HG03095 (cell line): ENCODE results near the gene E2F4.
A peak's percentile ranks its signal among the peaks of the same experiment; 100 is the strongest.

ENCODE experiments used
- ATAC-seq: cut with Tn5 transposase; IDR thresholded peaks from one replicate; pipeline ENCODE4 v1.9.1; 2021; ENCODE audit warnings: moderate library complexity; ENCODE audit not compliant: unreplicated experiment

Gene E2F4

DNA sequence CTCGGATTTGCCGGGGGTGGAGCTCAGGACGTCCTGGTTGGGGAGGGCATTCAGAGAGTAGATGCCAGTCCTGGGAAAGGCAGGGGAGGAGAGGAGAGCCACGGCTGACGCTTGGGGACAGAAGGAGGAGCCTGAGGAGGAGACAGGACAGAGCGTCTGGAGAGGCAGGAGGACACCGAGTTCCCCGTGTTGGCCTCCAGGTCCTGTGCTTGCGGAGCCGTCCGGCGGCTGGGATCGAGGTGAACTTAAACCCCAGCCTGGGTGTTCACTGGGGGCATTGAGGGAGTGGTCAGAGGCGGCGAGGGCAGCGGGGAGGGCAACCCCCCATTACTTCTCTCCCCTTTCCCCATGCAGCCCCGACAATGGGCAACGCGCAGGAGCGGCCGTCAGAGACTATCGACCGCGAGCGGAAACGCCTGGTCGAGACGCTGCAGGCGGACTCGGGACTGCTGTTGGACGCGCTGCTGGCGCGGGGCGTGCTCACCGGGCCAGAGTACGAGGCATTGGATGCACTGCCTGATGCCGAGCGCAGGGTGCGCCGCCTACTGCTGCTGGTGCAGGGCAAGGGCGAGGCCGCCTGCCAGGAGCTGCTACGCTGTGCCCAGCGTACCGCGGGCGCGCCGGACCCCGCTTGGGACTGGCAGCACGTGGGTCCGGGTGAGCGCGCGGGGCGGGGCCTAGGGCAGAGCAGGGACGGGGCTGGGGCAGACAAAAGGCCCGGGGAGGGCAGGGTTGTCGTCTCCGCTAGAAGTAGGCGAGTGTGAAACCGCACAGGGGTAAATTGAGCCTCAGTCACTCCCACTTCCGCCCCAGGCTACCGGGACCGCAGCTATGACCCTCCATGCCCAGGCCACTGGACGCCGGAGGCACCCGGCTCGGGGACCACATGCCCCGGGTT lies 17.9 kb upstream of the E2F4 start:
- ATAC-seq, result peak; percentile 33

DNA sequence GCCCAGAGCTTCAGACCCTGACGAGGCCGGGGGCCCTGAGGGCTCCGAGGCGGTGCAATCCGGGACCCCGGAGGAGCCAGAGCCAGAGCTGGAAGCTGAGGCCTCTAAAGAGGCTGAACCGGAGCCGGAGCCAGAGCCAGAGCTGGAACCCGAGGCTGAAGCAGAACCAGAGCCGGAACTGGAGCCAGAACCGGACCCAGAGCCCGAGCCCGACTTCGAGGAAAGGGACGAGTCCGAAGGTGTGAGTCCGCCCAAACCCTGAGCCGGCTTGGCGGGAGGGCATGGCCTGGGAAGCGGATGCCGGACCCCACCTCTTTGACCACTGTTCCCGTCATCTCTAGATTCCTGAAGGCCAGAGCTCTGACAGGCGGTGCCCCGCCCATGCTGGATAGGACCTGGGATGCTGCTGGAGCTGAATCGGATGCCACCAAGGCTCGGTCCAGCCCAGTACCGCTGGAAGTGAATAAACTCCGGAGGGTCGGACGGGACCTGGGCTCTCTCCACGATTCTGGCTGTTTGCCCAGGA lies 17.2 kb upstream of the E2F4 start:
- no peak for ATAC-seq

DNA sequence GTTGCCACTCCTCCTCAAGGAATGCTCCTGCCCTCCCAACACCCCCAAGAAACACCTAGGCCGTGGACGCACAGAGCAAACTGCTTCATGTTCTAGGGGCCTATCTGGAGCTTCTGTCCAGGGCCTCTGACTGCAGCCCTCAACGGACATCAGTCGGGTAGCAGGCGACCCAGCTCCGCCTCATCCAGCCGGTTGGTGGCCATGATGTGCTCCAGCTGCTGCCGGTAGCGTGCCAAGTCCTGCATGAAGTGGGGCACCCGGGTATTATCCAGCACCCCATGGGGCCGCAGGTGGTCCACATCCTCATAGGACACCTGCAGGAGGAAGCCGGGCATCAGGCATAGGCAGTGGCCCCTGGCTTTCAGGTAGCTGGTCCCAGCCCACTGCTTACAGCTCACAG lies 15.3 kb upstream of the E2F4 start:
- ATAC-seq, result no peak

DNA sequence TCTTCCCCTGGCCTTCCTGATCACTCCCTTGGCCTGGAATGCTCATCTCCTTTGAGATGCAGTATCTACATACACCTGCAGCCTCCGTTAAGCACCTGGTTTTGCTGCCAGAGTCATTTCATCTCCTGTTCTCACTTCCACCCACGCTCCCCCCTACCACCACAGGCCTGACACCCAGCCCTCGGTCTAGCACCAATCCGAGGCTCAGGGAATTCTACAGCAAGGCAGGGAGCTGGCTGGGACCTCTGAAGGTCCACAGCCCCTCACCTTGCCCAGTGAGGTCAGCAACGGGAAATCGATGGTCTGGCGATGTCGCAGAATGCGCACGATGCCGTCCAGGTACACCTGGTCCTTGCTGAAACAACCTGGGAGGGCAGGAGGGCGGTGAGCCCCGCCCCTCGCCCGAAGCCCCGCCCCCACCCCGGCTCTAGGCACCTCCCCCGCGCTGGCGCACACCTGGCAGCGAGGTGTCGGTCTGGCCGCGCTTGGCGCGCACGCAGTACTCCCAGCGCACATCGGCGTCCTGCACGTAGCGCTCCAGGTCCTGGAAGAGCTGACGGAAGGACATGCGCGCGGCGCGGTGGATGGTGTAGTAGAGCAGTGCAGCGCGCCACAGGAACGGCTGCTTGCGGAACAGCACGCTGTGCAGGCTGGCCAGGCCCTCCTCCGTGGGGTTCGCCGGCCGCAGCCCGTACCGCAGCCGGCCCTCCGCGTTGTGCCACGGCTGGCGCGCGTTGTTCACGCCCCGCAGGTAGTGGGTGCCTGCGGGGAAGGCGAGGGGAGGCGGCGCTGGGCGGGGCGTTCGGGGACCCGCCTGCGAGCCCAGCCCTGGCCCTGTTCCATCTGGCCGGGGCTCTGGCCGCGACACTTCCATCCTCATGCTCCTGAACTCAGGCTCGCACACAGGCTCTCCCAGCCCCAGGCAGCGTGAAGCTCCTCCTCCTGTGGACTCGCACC lies 13.9 kb upstream of the E2F4 start:
- no peak for ATAC-seq

DNA sequence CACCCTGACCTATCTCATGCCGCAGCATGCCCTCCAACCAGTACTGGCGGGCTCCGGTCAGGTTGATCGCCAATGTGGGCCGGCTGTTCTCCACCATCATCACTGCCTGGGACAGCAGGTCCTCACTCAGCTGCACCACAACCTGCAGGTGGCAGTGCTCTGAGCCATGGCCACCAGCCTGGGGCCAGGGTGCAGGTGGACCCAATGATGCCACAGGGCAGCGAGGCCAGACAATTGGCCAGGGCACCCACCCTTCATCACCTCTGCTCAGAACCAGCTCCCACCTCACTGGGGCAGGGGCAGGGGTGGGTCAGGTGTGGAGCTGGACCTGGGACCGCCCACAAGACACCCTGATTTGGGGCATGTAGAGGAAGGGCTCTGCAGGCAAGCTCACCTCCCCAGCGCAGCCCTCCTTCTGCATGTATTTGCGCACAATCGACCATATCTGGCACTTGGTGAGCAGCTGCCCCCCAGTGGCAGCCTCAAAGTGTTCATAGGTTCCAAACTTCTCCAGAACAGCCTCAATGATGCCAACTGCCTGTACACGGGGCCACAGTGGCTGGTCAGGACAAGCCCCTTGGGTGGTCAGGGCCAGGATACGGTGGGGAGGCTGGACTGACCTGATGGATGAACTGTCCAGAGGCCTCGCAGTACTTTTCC lies 12.4 kb upstream of the E2F4 start:
- ATAC-seq, result no peak

DNA sequence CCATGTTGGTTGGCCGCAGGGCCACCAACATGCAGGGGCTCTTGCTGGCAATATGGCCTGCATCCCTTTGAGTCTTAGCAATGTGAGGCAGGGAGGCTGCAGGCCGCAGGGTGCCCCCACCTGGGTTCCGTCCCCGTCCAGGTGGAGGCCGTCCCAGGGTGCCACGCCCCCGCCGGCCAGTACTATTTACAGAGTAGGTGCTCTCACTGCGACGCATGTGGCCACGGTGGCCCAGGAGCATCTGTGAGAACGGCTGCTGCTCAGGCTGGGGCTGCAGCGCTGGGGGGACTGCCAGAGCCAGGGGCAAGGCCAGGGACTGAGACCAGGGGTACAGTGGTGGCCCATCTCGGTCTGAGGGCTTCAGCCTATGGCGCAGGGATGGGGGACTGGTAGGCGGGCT lies 11.8 kb upstream of the E2F4 start:
- no peak for ATAC-seq

DNA sequence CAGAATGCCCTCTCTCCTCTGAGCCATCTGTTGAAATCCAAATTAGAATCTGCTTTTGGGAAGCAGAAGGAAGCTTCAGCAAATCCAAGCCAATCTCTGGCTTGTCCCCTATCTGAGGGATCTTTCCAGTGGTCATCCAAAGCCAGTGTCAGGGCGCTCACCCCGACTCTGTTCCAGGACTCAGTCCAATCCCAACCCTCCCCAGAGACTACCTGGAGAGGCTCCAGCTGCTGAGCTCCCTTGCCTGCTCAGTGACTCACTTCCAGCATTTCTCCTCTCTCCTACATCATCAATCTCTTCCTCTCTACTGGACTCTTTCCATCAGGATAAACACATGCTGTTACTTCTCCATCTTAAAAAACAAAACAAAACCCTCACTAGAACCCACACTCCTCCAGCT lies 10.6 kb upstream of the E2F4 start:
- ATAC-seq, result no peak

DNA sequence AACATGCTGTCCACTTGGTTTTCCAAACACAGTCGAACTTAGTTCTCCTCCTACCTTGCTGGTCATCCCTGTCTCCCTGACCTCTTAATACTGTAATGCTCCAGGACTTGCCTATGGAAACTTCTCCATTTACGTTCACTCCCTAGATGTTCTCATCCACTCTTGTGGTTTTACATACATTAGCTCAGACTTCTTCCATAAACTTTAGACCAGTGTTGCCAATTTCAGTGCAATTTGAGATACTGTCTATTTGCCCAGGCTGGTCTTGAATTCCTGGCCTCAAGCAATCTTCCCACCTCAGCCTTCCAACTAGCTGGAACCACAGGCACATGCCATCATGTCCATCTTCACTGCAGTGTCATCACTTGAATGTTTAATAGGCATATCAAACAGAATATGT lies 9.7 kb upstream of the E2F4 start:
- ATAC-seq, result no peak

DNA sequence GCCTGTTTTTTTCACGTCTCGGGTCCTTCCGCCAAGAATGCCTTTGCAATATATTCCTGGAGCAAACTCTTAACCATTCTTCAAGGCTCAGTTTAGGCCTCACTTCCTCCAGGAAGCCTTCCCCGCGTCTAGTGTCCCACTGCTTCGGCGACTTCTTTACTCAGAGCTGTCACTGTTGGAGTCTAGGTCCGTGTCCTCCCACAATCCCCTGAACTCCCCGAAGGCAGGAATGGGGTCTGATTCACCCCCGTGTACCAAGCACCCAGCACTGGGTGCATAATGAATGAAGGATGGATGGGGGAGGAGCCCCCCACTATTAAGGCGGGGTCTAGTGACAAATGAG lies 8.7 kb upstream of the E2F4 start:
- ATAC-seq, result no peak

DNA sequence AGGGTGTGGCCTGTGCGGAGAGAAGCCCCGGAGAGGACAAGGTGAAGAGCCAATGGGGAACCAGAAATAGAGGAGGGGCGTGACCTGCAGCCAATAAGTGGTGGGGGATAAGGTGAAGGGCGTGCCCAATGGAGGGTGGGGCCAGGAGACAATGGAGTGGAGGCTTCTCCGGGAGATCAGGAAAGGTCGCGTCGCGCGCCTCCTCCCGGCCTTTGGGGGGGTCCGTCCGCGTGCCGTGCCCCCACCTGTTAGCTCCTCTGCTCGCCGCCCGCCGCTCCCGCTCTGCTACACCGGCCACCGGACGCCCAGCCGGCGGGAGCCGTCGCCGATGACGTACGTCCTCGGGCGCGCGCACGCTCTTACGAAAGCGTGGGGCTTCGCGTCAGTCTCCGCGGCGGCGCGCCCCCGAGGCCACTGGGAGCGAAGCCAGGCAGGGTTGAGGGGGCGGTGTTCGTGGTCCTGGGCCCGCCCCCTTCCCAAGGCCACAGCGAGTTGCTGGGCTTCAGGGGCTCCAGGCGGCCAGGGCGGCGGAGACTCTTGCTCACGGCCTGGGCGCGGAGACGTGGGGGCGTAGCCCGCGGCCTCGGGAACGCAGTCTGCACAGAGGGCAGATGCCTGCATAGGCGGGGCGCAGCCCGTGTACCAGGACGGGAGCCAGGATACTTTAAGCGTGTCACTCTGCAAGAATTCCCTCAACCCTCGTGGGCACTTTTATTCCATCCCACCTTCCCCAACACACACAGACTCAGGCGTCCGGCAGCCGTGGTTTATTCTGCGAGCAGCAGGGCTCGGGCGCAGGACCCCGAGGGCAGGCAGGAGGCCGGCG lies 8.1 kb upstream of the E2F4 start, which contains the start of gene MATCAP1:
MATCAP1 (minus strand) TSS at position 337 of the 826 bp plus-strand sequence. CDS start 3,353 bp downstream, outside the sequence.
- ATAC-seq, result peak; percentile 89

DNA sequence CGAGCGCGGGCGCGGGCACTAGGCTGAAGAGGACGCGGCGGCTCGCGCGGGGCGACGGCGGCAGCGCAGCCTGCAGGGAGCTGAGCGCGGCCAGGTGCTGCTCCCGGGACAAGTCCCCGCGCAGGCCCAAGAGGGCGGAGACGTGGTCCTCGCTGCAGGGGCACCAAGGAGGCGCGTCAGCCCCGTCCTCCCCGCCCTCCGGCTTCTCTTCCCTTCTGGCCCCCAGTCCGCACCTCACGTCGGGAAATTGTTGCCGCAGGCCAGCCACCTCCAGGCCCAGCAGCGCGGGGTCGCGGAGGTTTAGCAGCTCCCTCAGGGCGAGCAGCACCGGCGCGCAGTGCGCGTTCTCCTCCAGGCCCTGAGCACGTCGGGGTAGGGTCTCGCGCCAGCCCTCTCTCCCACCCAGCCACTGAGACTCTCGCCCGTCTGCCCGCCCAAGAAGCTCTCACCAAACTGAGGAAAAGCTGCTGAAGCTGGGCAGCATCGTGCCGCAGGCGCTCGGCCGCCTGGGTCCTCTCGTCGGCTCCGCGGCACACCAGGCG lies 7.4 kb upstream of the E2F4 start:
- no peak for ATAC-seq

DNA sequence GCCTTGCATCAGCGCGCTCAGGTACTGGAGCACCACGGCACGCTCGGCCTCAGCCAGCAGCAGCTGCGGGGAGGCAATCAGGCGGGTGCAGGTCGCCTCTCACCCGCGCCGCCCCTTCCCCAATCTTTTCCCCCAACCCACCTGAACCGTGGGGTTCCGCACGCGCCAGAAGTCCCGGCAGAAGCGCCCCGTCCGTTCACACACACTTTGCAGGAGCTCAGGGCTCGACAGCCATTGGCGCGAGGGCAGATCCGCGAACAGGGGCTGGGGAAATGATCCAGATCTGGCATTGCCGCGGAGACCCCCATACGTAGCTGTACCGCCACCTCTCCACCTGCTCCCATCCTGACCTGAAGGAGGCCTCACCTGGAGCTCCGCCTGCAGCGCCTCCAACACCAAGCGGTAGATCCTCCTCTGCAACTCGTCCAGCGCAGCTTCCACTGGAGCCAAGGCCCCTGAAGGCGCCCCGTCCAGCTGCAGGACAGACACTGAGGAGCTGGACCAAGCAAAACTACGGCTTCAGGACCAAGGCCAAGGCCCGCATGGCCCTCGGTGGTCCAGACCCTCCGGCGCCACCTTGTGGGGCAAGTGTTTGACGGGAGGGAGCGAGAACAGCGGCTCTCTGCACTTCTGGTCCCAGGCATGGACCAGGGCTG lies 6.8 kb upstream of the E2F4 start:
- ATAC-seq, result no peak

DNA sequence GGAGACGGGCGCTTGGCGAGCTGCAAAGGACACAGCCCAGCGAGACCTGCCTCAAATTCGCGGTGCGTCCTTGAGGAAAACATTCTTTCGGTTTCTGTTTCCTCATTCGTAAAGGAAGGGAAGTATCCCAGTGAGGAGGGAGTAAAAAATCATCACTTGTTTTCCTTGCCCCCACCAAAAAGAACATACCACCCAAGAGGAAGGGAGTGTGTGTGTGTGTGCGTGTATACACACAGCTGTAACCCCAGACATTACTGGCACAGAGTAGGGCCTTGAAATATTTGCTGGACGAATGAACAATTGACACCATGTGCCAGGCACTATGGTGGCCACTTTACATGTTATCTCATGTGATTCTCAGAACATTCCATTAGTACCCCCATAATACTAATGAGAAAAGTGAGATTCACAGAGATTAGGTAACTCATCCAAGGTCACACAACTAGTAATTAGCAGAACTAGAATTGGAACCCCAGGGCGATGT lies 6.3 kb upstream of the E2F4 start:
- no peak for ATAC-seq

DNA sequence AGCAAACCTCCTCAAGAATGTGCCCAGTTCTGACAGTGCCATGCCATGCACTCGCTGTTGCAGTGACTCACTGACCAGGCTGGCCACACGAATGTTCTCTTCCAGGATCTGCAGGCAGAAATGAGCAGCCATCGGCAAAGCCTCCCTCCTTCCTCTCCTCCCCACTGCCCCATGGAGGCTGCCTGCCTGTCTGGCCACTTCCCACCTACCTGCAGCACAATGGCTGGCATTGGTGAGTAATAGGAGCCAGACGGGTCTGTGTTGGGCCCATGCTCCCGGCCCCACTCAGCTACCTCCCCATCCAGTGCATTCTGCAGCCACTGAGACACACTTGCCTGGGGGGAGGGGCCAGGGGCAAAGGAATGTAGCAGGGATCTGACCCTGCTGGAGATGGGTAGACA lies 5.4 kb upstream of the E2F4 start:
- ATAC-seq, result no peak

DNA sequence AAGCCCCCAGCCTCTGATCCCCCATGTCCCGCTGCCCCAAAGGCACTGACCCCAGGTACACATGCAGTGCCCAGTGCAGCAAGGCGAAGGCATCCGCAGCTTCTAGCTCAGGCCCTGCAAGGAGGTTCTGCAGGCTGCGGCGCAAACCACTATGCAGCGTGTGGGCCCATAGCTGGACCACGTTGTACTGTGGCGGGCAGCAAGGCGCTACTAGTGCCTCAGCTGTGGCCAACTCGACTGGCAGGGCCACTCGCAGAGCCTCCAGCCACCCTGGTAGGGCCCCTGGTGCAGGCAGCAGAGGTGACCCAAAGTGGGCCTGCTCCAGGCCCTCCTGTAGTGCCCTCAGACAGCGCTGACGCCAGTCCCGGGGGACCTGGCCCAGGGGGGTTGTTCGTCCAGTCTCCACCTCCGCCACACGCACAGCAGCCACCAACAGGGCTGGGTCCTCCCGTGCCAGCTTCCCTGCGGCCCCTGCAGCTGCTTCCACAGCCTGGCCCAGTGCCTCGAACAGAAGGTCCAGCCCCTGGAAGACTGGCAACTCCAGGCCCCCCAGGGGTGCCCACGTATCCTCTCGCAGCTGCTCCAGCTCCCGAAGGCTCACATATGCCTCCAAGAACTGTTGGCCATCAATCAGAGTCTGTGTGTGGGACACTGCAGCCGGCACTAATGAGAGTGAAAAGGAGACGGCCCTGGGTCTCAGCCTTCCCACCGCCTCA lies 4.6 kb upstream of the E2F4 start:
- ATAC-seq, result no peak

DNA sequence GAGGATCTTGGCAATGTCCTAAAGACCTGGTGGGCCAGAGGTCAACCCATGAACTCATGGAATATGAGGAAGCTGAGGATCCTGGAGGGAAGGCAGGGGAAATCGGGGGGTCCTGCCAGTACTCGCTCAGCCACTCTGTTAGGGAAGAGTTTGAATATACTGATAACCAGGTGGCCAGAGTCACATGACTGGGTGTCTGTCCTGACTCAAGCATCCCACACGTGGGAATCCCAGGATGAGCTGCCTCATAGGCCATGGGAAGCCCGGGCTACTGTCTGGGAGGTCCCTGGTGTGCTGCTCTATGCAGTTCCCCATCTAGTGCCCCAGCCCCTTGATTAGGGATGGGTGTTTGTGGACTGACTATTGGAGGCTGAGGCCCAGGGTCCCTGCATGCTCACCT lies 3.6 kb upstream of the E2F4 start:
- ATAC-seq, result no peak

DNA sequence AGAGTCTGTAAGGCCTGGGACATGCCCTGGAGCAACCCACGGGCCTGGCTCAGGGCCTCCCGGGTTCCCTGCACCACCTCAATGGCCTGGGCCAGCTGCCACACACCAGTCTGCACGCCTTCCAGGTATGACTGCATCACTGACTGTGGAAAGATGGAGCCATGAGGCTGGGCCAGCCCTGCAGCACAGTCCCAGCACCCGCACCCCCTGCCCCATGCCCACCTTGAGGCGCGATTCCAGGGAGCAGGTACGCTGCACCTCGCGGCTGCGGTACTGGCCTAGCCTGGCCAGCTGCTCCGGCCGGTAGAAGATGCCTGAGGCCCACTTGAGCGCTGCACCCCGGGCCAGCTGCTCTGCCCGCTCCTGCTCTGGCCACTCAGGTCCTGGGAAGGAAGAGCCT lies 3.2 kb upstream of the E2F4 start:
- no peak for ATAC-seq

DNA sequence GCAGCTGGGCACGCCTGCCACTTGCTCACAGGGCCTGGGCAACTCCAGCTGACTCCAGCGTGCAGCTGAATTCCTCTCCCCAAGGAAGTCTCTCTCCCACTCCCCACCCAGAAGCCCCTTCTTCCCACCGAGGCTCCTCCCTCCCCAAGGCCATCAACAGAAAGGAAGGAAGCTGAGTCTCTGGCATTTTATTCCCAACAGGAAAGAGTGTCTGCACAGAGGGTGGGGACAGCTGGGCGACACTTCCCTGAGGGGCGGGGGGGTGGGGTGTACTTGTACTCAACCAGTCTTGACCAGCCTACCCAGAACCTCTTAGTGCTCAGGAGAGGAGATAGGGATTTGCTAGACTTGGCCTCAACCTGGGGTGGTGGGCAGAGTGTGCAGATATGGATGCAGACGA lies 1.9 kb upstream of the E2F4 start, which contains the start of gene EXOC3L1:
EXOC3L1 (minus strand) TSS at position 96 of the 400 bp plus-strand sequence. CDS start 460 bp downstream, outside the sequence.
- no peak for ATAC-seq
